Endothelial cell of umbilical vein (primary cell): Measurements from ENCODE around the gene AGFG1.

Experiments used
- POLR2A ChIP-seq: IDR thresholded peaks from 2 replicates; pipeline ENCODE4 v1.6.1; 2012; ENCODE audit warnings: low read depth, mild to moderate bottlenecking, control low read depth, low read length
- TF ChIP-seq, protein P1 (sequence below), 2 donors: IDR thresholded peaks; 1 replicate in 1 of 2; 2 replicates in 1 of 2; pipeline ENCODE4 v1.5.1; 2011; ENCODE audit warnings: low read length in 2 of 2, mild to moderate bottlenecking in 2 of 2, moderate library complexity in 2 of 2, control low read depth in 1 of 2, inconsistent platforms in 1 of 2, low read depth in 1 of 2; ENCODE audit not compliant: insufficient read depth in 1 of 2; ENCODE audit errors: extremely low read depth in 1 of 2

DNA sequence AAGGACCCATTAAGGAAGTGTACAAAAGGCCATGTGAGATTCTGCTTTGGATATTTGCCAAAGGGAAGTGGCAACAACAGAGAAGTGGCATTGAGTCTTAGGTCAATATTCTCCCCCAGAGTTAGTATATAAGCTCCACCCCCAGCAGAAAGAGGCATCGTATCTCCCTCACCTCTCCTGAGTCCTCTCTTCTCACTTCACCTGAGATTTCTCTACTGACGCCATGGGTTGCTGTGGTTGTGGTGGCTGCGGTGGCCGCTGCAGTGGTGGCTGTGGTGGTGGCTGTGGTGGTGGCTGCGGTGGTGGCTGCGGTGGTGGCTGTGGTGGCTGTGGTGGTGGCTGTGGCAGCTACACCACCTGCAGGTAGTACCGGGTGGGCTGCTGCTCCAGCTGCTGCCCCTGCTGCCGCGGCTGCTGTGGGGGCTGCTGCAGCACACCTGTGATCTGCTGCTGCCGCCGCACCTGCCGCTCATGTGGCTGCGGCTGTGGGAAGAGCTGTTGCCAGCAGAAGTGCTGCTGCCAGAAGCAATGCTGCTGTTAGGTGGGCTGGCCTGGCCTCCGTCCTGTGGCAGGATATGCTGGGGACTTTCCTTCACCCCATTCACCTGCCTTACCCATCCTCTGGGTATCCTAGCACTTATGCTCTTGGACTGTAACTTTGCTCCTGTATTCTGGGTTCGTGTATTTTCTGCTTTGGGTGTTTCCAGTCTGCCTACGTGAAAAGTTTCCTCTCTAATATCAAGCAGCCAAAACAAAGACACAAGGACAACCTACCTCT, 136.8 kb downstream of the AGFG1 start:
- TF ChIP-seq, protein P1, sequence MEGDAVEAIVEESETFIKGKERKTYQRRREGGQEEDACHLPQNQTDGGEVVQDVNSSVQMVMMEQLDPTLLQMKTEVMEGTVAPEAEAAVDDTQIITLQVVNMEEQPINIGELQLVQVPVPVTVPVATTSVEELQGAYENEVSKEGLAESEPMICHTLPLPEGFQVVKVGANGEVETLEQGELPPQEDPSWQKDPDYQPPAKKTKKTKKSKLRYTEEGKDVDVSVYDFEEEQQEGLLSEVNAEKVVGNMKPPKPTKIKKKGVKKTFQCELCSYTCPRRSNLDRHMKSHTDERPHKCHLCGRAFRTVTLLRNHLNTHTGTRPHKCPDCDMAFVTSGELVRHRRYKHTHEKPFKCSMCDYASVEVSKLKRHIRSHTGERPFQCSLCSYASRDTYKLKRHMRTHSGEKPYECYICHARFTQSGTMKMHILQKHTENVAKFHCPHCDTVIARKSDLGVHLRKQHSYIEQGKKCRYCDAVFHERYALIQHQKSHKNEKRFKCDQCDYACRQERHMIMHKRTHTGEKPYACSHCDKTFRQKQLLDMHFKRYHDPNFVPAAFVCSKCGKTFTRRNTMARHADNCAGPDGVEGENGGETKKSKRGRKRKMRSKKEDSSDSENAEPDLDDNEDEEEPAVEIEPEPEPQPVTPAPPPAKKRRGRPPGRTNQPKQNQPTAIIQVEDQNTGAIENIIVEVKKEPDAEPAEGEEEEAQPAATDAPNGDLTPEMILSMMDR (IDR thresholded peaks at IDR 0.05; ENCODE audit: extremely low read depth in 1 of 2, insufficient read depth in 1 of 2, low read depth in 1 of 2, low read length in 2 of 2), result no peak
- TF ChIP-seq POLR2A, result no peak
